Astrocyte of the cerebellum (primary cell): ENCODE data around the gene NKAIN1.
"Not testable (repeated sequence)": the region's sequence is repeated elsewhere in the genome, so short reads cannot be mapped to it uniquely, and the experiment has no call there.

Source experiments
- DNase-seq: peaks from one replicate; pipeline ENCODE4 v3.0.0-alpha.2; 2011; ENCODE audit warnings: low read depth
- H3K4me3 ChIP-seq: 2 replicates; pipeline ENCODE4 v1.5.1; 2011; ENCODE audit warnings: mild to moderate bottlenecking, low read depth, low read length, moderate library complexity
- CTCF ChIP-seq: IDR thresholded peaks from 2 replicates; pipeline ENCODE4 v1.5.1; 2012; ENCODE audit warnings: low read length, low read depth, moderate library complexity, mild to moderate bottlenecking; ENCODE audit errors: missing control alignments
- in situ Hi-C: cut with HindIII; loops from 2 replicates; pipeline ENCODE4 v1.10.0; 2017; ENCODE audit warnings: low sequenced_read_pairs

Gene NKAIN1

GRCh38 chr1:31183126-31183525 is 56.6 kb downstream of the NKAIN1 start:
- in situ Hi-C loops, result no loop called here
- DNase-seq, result no peak

GRCh38 chr1:31182352-31182751 is 57.3 kb downstream of the NKAIN1 start:
- TF ChIP-seq CTCF, result peak; percentile 26
- DNase-seq, result peak; percentile 62
- in situ Hi-C loops, result no loop called here
- no peak overlapping the region for H3K4me3 ChIP-seq

More at GRCh38 chr1:31183126-31183525, 56.6 kb downstream of the NKAIN1 start:
- TF ChIP-seq CTCF, result no peak
- H3K4me3 ChIP-seq, result no peak overlapping the region

GRCh38 chr1:31181515-31182343 is 58.0 kb downstream of the NKAIN1 start:
- no peak overlapping the region for H3K4me3 ChIP-seq
- in situ Hi-C loops, result no loop called here
- TF ChIP-seq CTCF, result peak; percentile 70
- DNase-seq, result no peak

- no peak overlapping the region for H3K4me3 ChIP-seq
- no peak for TF ChIP-seq CTCF
- in situ Hi-C loops, result no loop called here
- no peak for DNase-seq
Measured at GRCh38 chr1:31180338-31180737, 59.3 kb downstream of the NKAIN1 start.

GRCh38 chr1:31176291-31176690 is 63.4 kb downstream of the NKAIN1 start:
- in situ Hi-C loops, H3K4me3 ChIP-seq, DNase-seq: not testable (repeated sequence)

- in situ Hi-C loops, result loop anchor here (25.0 kb wide), 1 partner anchor 358 kb away; no protein-coding TSS in a partner anchor
- DNase-seq, result no peak
- TF ChIP-seq CTCF, result no peak
- H3K4me3 ChIP-seq, result no peak overlapping the region
Measured at GRCh38 chr1:31170486-31170735, 69.3 kb downstream of the NKAIN1 start.

GRCh38 chr1:31166462-31166861 is 73.2 kb downstream of the NKAIN1 start:
- no peak overlapping the region for H3K4me3 ChIP-seq
- DNase-seq, result no peak
- no peak for TF ChIP-seq CTCF
- in situ Hi-C loops, result loop anchor here (25.0 kb wide), 1 partner anchor 354 kb away; no protein-coding TSS in a partner anchor
